GM12878 (cell line): Measurements from ENCODE around the gene CALY. TPM values are rescaled to one million over a fixed set of nuclear protein-coding genes. Genes with fewer than 3 reads are reported as not detected.
A peak's percentile ranks its signal among the peaks of the same experiment; 100 is the strongest.

ENCODE experiments used
- ATF3 ChIP-seq: IDR thresholded peaks from 2 replicates; pipeline ENCODE4 v1.6.1; 2011; ENCODE audit warnings: low read depth, mild to moderate bottlenecking, low read length, moderate library complexity, borderline replicate concordance; ENCODE audit errors: extremely low read depth
- BCLAF1 ChIP-seq: fragments of 450-650 bp; IDR thresholded peaks from 2 replicates; pipeline ENCODE4 v1.6.1; 2017; ENCODE audit warnings: antibody characterized with exemption, mild to moderate bottlenecking, moderate library complexity
- BHLHE40 ChIP-seq, 2 experiments: fragments of 450-650 bp in 1 of 2; IDR thresholded peaks; 2 replicates each; pipeline ENCODE4 v1.6.1; 2011 to 2017; ENCODE audit warnings: low read depth in 2 of 2, borderline replicate concordance in 1 of 2, improper control_type of control experiment in 1 of 2, low read length in 1 of 2, mild to moderate bottlenecking in 1 of 2
- CHD2 ChIP-seq: IDR thresholded peaks from 2 replicates; pipeline ENCODE4 v1.6.1; 2011; ENCODE audit warnings: low read depth, low read length, improper control_type of control experiment, borderline replicate concordance
- CHD4 ChIP-seq: fragments of 200-600 bp; sonication (generic); IDR thresholded peaks from 2 replicates; pipeline ENCODE4 v1.6.1; 2016; ENCODE audit warnings: mild to moderate bottlenecking
- EP300 ChIP-seq, 2 experiments: fragments of 150-350 bp in 1 of 2; IDR thresholded peaks; 2 replicates each; pipeline ENCODE4 v1.6.1; 2011 to 2012; ENCODE audit warnings: low read depth in 2 of 2, low read length in 2 of 2, borderline replicate concordance in 1 of 2, improper control_type of control experiment in 1 of 2, inconsistent platforms in 1 of 2; ENCODE audit not compliant: control insufficient read depth in 1 of 2
- GATAD2B ChIP-seq: fragments of 450-650 bp; conservative IDR thresholded peaks from 2 replicates; pipeline ENCODE4 v1.6.1; 2017; ENCODE audit warnings: low read depth, mild to moderate bottlenecking, moderate library complexity
- HDAC2 ChIP-seq: fragments of 200-600 bp; sonication (generic); IDR thresholded peaks from 2 replicates; pipeline ENCODE4 v1.6.1; 2017
- HDAC6 ChIP-seq: fragments of 200-600 bp; sonication (generic); IDR thresholded peaks from one replicate; pipeline ENCODE4 v1.8.0; 2017; ENCODE audit warnings: antibody characterized with exemption; ENCODE audit not compliant: unreplicated experiment
- HDGF ChIP-seq: fragments of 450-650 bp; IDR thresholded peaks from 2 replicates; pipeline ENCODE4 v1.6.1; 2016; ENCODE audit warnings: antibody characterized with exemption
- HSF1 ChIP-seq: fragments of 150-350 bp; IDR thresholded peaks from 2 replicates; pipeline ENCODE4 v1.6.1; 2014; ENCODE audit warnings: mild to moderate bottlenecking, low read depth, low read length
- KAT2A ChIP-seq: conservative IDR thresholded peaks from 2 replicates; pipeline ENCODE4 v1.6.1; 2011; ENCODE audit warnings: low read depth, low read length; ENCODE audit not compliant: control insufficient read depth
- MXI1 ChIP-seq: fragments of 150-350 bp; IDR thresholded peaks from 2 replicates; pipeline ENCODE4 v1.6.1; 2011; ENCODE audit warnings: low read depth, mild to moderate bottlenecking, inconsistent platforms, low read length, improper control_type of control experiment
- NFXL1 ChIP-seq: fragments of 450-650 bp; IDR thresholded peaks from 2 replicates; pipeline ENCODE4 v1.6.1; 2017; ENCODE audit warnings: antibody characterized with exemption, mild to moderate bottlenecking, borderline replicate concordance
- NKRF ChIP-seq: fragments of 450-650 bp; conservative IDR thresholded peaks from 2 replicates; pipeline ENCODE4 v1.6.1; 2017; ENCODE audit warnings: mild to moderate bottlenecking, moderate library complexity
- RUNX3 ChIP-seq: IDR thresholded peaks from 2 replicates; pipeline ENCODE4 v1.6.1; 2012; ENCODE audit warnings: low read length, inconsistent platforms
- STAT3 ChIP-seq: IDR thresholded peaks from 2 replicates; pipeline ENCODE4 v1.6.1; 2011; ENCODE audit warnings: low read depth, low read length, improper control_type of control experiment
- TAF1 ChIP-seq: IDR thresholded peaks from 2 replicates; pipeline ENCODE4 v1.6.1; 2011; ENCODE audit warnings: mild to moderate bottlenecking, low read depth, low read length, borderline replicate concordance
- YBX1 ChIP-seq: fragments of 450-650 bp; IDR thresholded peaks from 2 replicates; pipeline ENCODE4 v1.6.1; 2016; ENCODE audit warnings: antibody characterized with exemption
- ZBED1 ChIP-seq: IDR thresholded peaks from 2 replicates; pipeline ENCODE4 v1.6.1; 2016; ENCODE audit warnings: borderline replicate concordance
- ZNF207 ChIP-seq: fragments of 450-650 bp; IDR thresholded peaks from 2 replicates; pipeline ENCODE4 v1.6.1; 2014; ENCODE audit warnings: antibody characterized with exemption, mild to moderate bottlenecking, borderline replicate concordance
- ZNF24 ChIP-seq: fragments of 450-650 bp; IDR thresholded peaks from 2 replicates; pipeline ENCODE4 v1.6.1; 2017; ENCODE audit warnings: antibody characterized with exemption, mild to moderate bottlenecking
- ZNF384 ChIP-seq: IDR thresholded peaks from 2 replicates; pipeline ENCODE4 v1.6.1; 2012; ENCODE audit warnings: low read depth, mild to moderate bottlenecking, low read length, improper control_type of control experiment, borderline replicate concordance
- ZNF622 ChIP-seq: fragments of 450-650 bp; IDR thresholded peaks from 2 replicates; pipeline ENCODE4 v1.6.1; 2017; ENCODE audit warnings: mild to moderate bottlenecking, inconsistent platforms
- polyA plus RNA-seq, 11 experiments: library from polyadenylated mRNA; depleted of rRNA in 4 of 11; unstranded in 6 of 11; stranded (reverse) in 5 of 11; fragments of >200 nt; fragmentation: Nextera tagmentation in 4 of 11; fragmentation: Illumina TruSeq in 1 of 11; extraction: Ambion mirVana in 4 of 11; extraction: Trizol in 1 of 11; gene quantifications; 1 replicate in 1 of 11; 2 replicates in 10 of 11; pipeline versions ENCODE4 v1.2.1 to v1.2.3, GENCODE V29; 2011 to 2016; ENCODE audit warnings: inconsistent platforms in 2 of 11, missing spikeins in 2 of 11, low read depth in 1 of 11
- total RNA-seq, 4 experiments: library from RNA; depleted of rRNA in 3 of 4; stranded (reverse); fragments of >200 nt in 3 of 4; fragmentation: Illumina TruSeq in 1 of 4; extraction: Trizol in 1 of 4; gene quantifications; 2 replicates each; pipeline versions ENCODE4 v1.2.1 to v1.2.3, GENCODE V29; 2013 to 2021

Gene CALY
- total and polyA plus RNA-seq, 10 of the 15 experiments (the other 5 are each of a cell fraction or from before 2014, with no cell fraction given), result 0.07 TPM; not detected in 9

- TF ChIP-seq NKRF (0 out of 2 replicates have a peak, but pooled peaks have one; percentile 21), HDGF (no peak), CHD2 (peak; percentile 99), NFXL1 (no peak), CHD4 (no peak), RUNX3 (peak; percentile 6; the same call in 1 of the 2 replicates), BHLHE40 (IDR thresholded peaks at IDR 0.05; ENCODE audit: borderline replicate concordance in 1 of 2, low read depth in 2 of 2, low read length in 1 of 2) (peak in 1 of 2 experiments; percentile 51; a peak in 1 of 4 replicates), HDAC2 (no peak), ZNF622 (no peak), EP300 (IDR thresholded peaks at IDR 0.05; ENCODE audit: borderline replicate concordance in 1 of 2, control insufficient read depth in 1 of 2, low read depth in 2 of 2, low read length in 2 of 2) (no peak), HDAC6 (no peak), ZNF207 (peak; percentile 38; the same call in 1 of the 2 replicates), TAF1 (peak; percentile 48; the same call in 1 of the 2 replicates), ATF3 (no peak), ZNF384 (no peak), STAT3 (no peak), KAT2A (no peak), YBX1 (no peak), BCLAF1 (no peak), MXI1 (0 out of 2 replicates have a peak, but pooled peaks have one; percentile 58), HSF1 (no peak), GATAD2B (no peak; the same call in 1 of the 2 replicates), ZNF24 (no peak), ZBED1 (no peak)
Measured at GRCh38 chr10:133373174-133374090, 36.7 kb upstream of the CALY start, which contains the start of gene ECHS1 (continued).
